HepG2 (cell line): Measurements from ENCODE around the gene ZBTB21. TPM values are rescaled to one million over a fixed set of nuclear protein-coding genes. Genes with fewer than 3 reads are reported as not detected.

Source experiments
- ATF7-NPFF ChIP-seq: sonication (generic); formaldehyde crosslinking; IDR thresholded peaks from 2 replicates; pipeline ENCODE4 v1.8.1; 2023; ENCODE audit warnings: mild to moderate bottlenecking, low read depth, missing genetic modification reagents, moderate library complexity
- CCDC6 ChIP-seq: sonication (generic); formaldehyde crosslinking; IDR thresholded peaks from 2 replicates; pipeline ENCODE4 v1.8.1; 2022; ENCODE audit warnings: mild to moderate bottlenecking, missing genetic modification reagents, moderate library complexity
- FOXP4 ChIP-seq: sonication (generic); formaldehyde crosslinking; IDR thresholded peaks from 2 replicates; pipeline ENCODE4 v1.4.0; 2020; ENCODE audit warnings: missing genetic modification reagents
- GABPA ChIP-seq, 2 experiments: IDR thresholded peaks; 2 replicates each; pipeline ENCODE4 v1.6.1; 2011 to 2016; ENCODE audit warnings: low read depth in 2 of 2, low read length in 1 of 2, missing biosample characterization in 1 of 2, missing genetic modification characterization in 1 of 2
- HMG20B ChIP-seq: conservative IDR thresholded peaks from 2 replicates; pipeline ENCODE4 v1.6.1; 2016; ENCODE audit warnings: missing genetic modification reagents, missing compliant biosample characterization
- HNRNPL ChIP-seq: fragments of 200-400 bp; formaldehyde crosslinking; IDR thresholded peaks from 2 replicates; pipeline ENCODE4 v1.6.1; 2017; ENCODE audit warnings: mild to moderate bottlenecking, low read depth, low read length
- IKZF1 ChIP-seq: fragments of 450-650 bp; IDR thresholded peaks from 2 replicates; pipeline ENCODE4 v1.7.1; 2016
- KLF16 ChIP-seq, 2 experiments: sonication (generic) in 1 of 2; formaldehyde crosslinking in 1 of 2; IDR thresholded peaks; 2 replicates each; pipeline versions ENCODE4 v1.6.1 to v1.8.0; 2016 to 2023; ENCODE audit warnings: missing genetic modification reagents in 2 of 2, missing compliant biosample characterization in 1 of 2
- KLF9 ChIP-seq: IDR thresholded peaks from 2 replicates; pipeline ENCODE4 v1.6.1; 2016; ENCODE audit warnings: low read depth
- NFE2 ChIP-seq: sonication (generic); formaldehyde crosslinking; IDR thresholded peaks from 2 replicates; pipeline ENCODE4 v1.4.0; 2020; ENCODE audit warnings: missing genetic modification reagents
- POLR2AphosphoS5 ChIP-seq: IDR thresholded peaks from 2 replicates; pipeline ENCODE4 v1.6.1; 2012; ENCODE audit warnings: low read depth, low read length
- SP5 ChIP-seq: IDR thresholded peaks from 2 replicates; pipeline ENCODE4 v1.6.1; 2016; ENCODE audit warnings: low read depth, borderline replicate concordance
- SRSF1 ChIP-seq: fragments of 200-400 bp; formaldehyde crosslinking; optimal IDR thresholded peaks from 2 replicates; pipeline ENCODE3; 2017; ENCODE audit warnings: mild to moderate bottlenecking, low read depth, low read length, moderate library complexity
- STAG1 ChIP-seq: sonication (generic); formaldehyde crosslinking; IDR thresholded peaks from 2 replicates; pipeline ENCODE4 v1.4.0; 2020; ENCODE audit warnings: missing genetic modification reagents
- ZBTB44 ChIP-seq: sonication (generic); formaldehyde crosslinking; IDR thresholded peaks from 2 replicates; pipeline ENCODE4 v1.4.0; 2020; ENCODE audit warnings: missing genetic modification reagents
- ZNF180 ChIP-seq: sonication (generic); formaldehyde crosslinking; IDR thresholded peaks from 2 replicates; pipeline ENCODE4 v1.4.0; 2020; ENCODE audit warnings: low read depth, missing genetic modification reagents, borderline replicate concordance
- ZNF263 ChIP-seq: sonication (generic); formaldehyde crosslinking; IDR thresholded peaks from 2 replicates; pipeline ENCODE4 v1.4.0; 2020; ENCODE audit warnings: missing genetic modification reagents
- ZNF710 ChIP-seq: sonication (generic); formaldehyde crosslinking; IDR thresholded peaks from 2 replicates; pipeline ENCODE4 v1.5.0; 2020; ENCODE audit warnings: mild to moderate bottlenecking, missing genetic modification reagents, borderline replicate concordance
- polyA plus RNA-seq, 8 experiments: library from polyadenylated mRNA; depleted of rRNA in 3 of 8; stranded (reverse) in 7 of 8; unstranded in 1 of 8; fragments of >200 nt; fragmentation: Illumina TruSeq in 4 of 8; extraction: Trizol in 4 of 8; gene quantifications; 2 replicates each; pipeline versions ENCODE4 v1.2.1 to v1.2.3, GENCODE V29; 2011 to 2016; ENCODE audit warnings: low read depth in 4 of 8, missing spikeins in 1 of 8, mixed read lengths in 1 of 8; ENCODE audit not compliant: insufficient read depth in 1 of 8
- total RNA-seq, 5 experiments: library from RNA; depleted of rRNA; stranded (reverse); fragments of >200 nt; fragmentation: Illumina TruSeq; extraction: Trizol; gene quantifications; 2 replicates each; pipeline ENCODE4 v1.2.3, GENCODE V29; 2016; ENCODE audit warnings: low read depth in 1 of 5
- TF ChIP-seq, protein P1 (sequence below): IDR thresholded peaks from 2 replicates; pipeline ENCODE4 v1.4.0; 2020; ENCODE audit warnings: mild to moderate bottlenecking, missing genetic modification reagents

ZBTB21 gene
- total and polyA plus RNA-seq, 2 of the 13 experiments (the other 11 are each of a cell fraction or from before 2014, with no cell fraction given): 4.5 to 6.1 TPM

GRCh38 chr21:42010507-42011495 lies 641 bp upstream of the ZBTB21 start (continued):
- TF ChIP-seq KLF9 (CRISPR knock-in tag): no peak
- no peak for TF ChIP-seq ZNF263 (CRISPR knock-in tag)
- TF ChIP-seq ZNF710: no peak
- no peak for TF ChIP-seq HNRNPL
- 0 out of 2 replicates have a peak, but pooled peaks have one; percentile 38 for TF ChIP-seq ATF7-NPFF
- no peak for TF ChIP-seq GABPA (IDR thresholded peaks at IDR 0.05; ENCODE audit: low read depth, low read length)
- 0 out of 2 replicates have a peak, but pooled peaks have one; percentile 21 for TF ChIP-seq GABPA (CRISPR knock-in tag; IDR thresholded peaks at IDR 0.05; ENCODE audit: low read depth)
- no peak for TF ChIP-seq NFE2
- no peak for TF ChIP-seq SP5 (CRISPR knock-in tag)
- TF ChIP-seq CCDC6 (CRISPR knock-in tag): peak; percentile 41; the same call in 1 of the 2 replicates
- TF ChIP-seq SRSF1: peak; percentile 47
- no peak for TF ChIP-seq IKZF1
- no peak for TF ChIP-seq FOXP4 (CRISPR knock-in tag)
- TF ChIP-seq HMG20B (CRISPR knock-in tag): no peak
- TF ChIP-seq, protein P1, sequence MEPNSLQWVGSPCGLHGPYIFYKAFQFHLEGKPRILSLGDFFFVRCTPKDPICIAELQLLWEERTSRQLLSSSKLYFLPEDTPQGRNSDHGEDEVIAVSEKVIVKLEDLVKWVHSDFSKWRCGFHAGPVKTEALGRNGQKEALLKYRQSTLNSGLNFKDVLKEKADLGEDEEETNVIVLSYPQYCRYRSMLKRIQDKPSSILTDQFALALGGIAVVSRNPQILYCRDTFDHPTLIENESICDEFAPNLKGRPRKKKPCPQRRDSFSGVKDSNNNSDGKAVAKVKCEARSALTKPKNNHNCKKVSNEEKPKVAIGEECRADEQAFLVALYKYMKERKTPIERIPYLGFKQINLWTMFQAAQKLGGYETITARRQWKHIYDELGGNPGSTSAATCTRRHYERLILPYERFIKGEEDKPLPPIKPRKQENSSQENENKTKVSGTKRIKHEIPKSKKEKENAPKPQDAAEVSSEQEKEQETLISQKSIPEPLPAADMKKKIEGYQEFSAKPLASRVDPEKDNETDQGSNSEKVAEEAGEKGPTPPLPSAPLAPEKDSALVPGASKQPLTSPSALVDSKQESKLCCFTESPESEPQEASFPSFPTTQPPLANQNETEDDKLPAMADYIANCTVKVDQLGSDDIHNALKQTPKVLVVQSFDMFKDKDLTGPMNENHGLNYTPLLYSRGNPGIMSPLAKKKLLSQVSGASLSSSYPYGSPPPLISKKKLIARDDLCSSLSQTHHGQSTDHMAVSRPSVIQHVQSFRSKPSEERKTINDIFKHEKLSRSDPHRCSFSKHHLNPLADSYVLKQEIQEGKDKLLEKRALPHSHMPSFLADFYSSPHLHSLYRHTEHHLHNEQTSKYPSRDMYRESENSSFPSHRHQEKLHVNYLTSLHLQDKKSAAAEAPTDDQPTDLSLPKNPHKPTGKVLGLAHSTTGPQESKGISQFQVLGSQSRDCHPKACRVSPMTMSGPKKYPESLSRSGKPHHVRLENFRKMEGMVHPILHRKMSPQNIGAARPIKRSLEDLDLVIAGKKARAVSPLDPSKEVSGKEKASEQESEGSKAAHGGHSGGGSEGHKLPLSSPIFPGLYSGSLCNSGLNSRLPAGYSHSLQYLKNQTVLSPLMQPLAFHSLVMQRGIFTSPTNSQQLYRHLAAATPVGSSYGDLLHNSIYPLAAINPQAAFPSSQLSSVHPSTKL (CRISPR knock-in tag): no peak
- TF ChIP-seq POLR2AphosphoS5: peak; percentile 43
- peak in 1 of 2 experiments; percentile 38; a peak in 2 of 4 replicates for TF ChIP-seq KLF16 (CRISPR knock-in tag; IDR thresholded peaks at IDR 0.05)
- TF ChIP-seq ZBTB44 (CRISPR knock-in tag): peak; percentile 28; the same call in 1 of the 2 replicates
- TF ChIP-seq STAG1: peak; percentile 19; the same call in 1 of the 2 replicates
- no peak for TF ChIP-seq ZNF180 (CRISPR knock-in tag)
